ENCODE results near the gene CNTN5. TPM values are rescaled to one million over a fixed set of nuclear protein-coding genes. Genes with fewer than 3 reads are reported as not detected.

The CNTN5 gene
- total and polyA plus RNA-seq, 10 of the 15 experiments (the other 5 are each of a cell fraction or from before 2014, with no cell fraction given), result 0.01 TPM; not detected in 9

DNA sequence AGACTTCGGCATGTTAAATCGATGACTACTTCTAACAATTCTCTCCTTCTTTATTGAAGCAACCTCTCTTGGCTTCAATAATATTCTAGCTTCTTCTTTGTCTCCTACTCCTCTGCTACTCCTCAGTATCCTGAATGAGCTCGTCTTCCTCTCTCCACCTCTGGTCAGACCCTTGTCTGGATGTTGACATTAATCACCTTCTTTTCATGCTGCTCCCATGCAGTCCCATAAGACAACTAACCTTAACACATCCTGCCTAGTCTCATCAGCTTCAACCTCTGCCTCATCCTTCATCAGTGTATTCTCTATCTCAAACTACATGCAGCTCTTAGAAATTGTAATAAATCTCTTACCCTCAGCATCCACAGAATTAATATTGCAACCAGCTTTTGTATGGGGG is 695.6 kb downstream of the CNTN5 start:
- Histone ChIP-seq H3K36me3 (ENCODE audit: control insufficient read depth in 2 of 2, insufficient read depth in 2 of 2, low read length in 1 of 2) (no peaks in the 10 kb centered on the region), H3K4me3 (no peak overlapping the region), H3K79me2 (ENCODE audit: control insufficient read depth, insufficient read depth, low read length) (no peaks in the 10 kb centered on the region), H2AFZ (ENCODE audit: control insufficient read depth, low read depth, low read length) (no peak overlapping the region), H4K20me1 (ENCODE audit: control insufficient read depth, insufficient read depth) (no peaks in the 10 kb centered on the region), H3K9ac (ENCODE audit: control insufficient read depth, insufficient read depth, low read length) (no peak overlapping the region), H3K27me3 (replicated peaks in 1 of 2; ENCODE audit: control insufficient read depth in 2 of 2, insufficient read depth in 2 of 2, low read length in 1 of 2) (no peaks in the 10 kb centered on the region), H3K9me3 (replicated peaks; ENCODE audit: control insufficient read depth, insufficient read depth, low read length) (no peaks in the 10 kb centered on the region), H3K4me1 (ENCODE audit: control insufficient read depth, insufficient read depth, low read length) (no peaks in the 10 kb centered on the region), H3K27ac (ENCODE audit: control insufficient read depth, insufficient read depth) (no peak overlapping the region), H3K4me2 (ENCODE audit: control insufficient read depth, insufficient read depth) (no peak overlapping the region)
- POLR2A ChIA-PET, result no interaction called here
- BruUV-seq (replicated peaks), result no TSS peak
- CTCF ChIA-PET, result interaction anchor here (0.7 kb wide), 1 partner anchor 63 kb away, joined by 3 read pairs; no protein-coding TSS in a partner anchor
- in situ Hi-C loops (cut with MboI) (no loop called here), intact Hi-C loops (cut with micrococcal nuclease; ENCODE audit: unreplicated experiment) (no loop called here)
- SMC1A ChIA-PET (ENCODE audit: uncharacterized antibody, unreplicated experiment), result no interaction called here
- DNase-seq (ENCODE audit: low read depth, low spot score) (no peak), ATAC-seq (no peak), FAIRE-seq (no peak)
- WGBS (ENCODE audit: insufficient coverage, insufficient replicate concordance, low lambda C conversion rate, missing lambda C conversion rate), result 4% methylated on average over 3 of the region's 3 CpGs
- TF ChIP-seq, protein P1, sequence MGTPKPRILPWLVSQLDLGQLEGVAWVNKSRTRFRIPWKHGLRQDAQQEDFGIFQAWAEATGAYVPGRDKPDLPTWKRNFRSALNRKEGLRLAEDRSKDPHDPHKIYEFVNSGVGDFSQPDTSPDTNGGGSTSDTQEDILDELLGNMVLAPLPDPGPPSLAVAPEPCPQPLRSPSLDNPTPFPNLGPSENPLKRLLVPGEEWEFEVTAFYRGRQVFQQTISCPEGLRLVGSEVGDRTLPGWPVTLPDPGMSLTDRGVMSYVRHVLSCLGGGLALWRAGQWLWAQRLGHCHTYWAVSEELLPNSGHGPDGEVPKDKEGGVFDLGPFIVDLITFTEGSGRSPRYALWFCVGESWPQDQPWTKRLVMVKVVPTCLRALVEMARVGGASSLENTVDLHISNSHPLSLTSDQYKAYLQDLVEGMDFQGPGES (IDR thresholded peaks at IDR 0.05), result no peak
- no peak for TF ChIP-seq HCFC1 (IDR thresholded peaks at IDR 0.05; ENCODE audit: low read length)
- RAD21 ChIA-PET (ENCODE audit: unreplicated experiment), result no interaction called here

DNA sequence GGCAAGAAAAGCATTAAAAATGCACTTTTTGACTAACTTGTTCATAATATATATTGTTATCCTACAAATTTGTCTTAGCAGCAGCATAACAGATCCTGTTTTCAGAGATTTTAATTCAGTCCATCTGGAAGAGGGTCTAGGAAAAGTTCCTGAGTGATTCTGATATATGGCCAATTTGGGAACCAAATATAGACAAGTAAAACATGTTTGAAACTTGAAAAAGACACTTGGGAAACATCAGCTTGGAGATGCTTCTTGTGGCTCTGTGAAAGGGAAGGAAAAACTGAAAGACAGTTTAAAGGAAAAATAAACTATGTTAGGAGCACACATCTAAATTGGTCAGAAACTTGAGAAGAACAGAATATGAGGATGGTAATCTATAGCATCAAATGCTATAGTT is 697.5 kb downstream of the CNTN5 start:
- Histone ChIP-seq H3K9ac (ENCODE audit: control insufficient read depth, insufficient read depth, low read length) (no peak overlapping the region), H3K36me3 (ENCODE audit: control insufficient read depth in 2 of 2, insufficient read depth in 2 of 2, low read length in 1 of 2) (no peaks in the 10 kb centered on the region), H3K79me2 (ENCODE audit: control insufficient read depth, insufficient read depth, low read length) (no peaks in the 10 kb centered on the region), H4K20me1 (ENCODE audit: control insufficient read depth, insufficient read depth) (no peaks in the 10 kb centered on the region), H3K4me2 (ENCODE audit: control insufficient read depth, insufficient read depth) (no peak overlapping the region), H3K27ac (ENCODE audit: control insufficient read depth, insufficient read depth) (no peak overlapping the region), H3K4me3 (no peak overlapping the region), H2AFZ (ENCODE audit: control insufficient read depth, low read depth, low read length) (no peak overlapping the region), H3K27me3 (replicated peaks in 1 of 2; ENCODE audit: control insufficient read depth in 2 of 2, insufficient read depth in 2 of 2, low read length in 1 of 2) (no peaks in the 10 kb centered on the region), H3K4me1 (ENCODE audit: control insufficient read depth, insufficient read depth, low read length) (no peaks in the 10 kb centered on the region), H3K9me3 (replicated peaks; ENCODE audit: control insufficient read depth, insufficient read depth, low read length) (no peaks in the 10 kb centered on the region)
- DNase-seq (ENCODE audit: low read depth, low spot score) (no peak), FAIRE-seq (no peak), ATAC-seq (no peak)
- in situ Hi-C loops (cut with MboI), result no loop called here
- ChIA-PET SMC1A (ENCODE audit: uncharacterized antibody, unreplicated experiment) (no interaction called here), POLR2A (no interaction called here), RAD21 (ENCODE audit: unreplicated experiment) (no interaction called here), CTCF (no interaction called here)
- no TSS peak for BruUV-seq (replicated peaks)
- intact Hi-C loops (cut with micrococcal nuclease; ENCODE audit: unreplicated experiment), result no loop called here
- TF ChIP-seq JUND (IDR thresholded peaks at IDR 0.05; ENCODE audit: low read depth, low read length) (no peak), SMARCA5 (IDR thresholded peaks at IDR 0.05) (no peak), IKZF2 (IDR thresholded peaks at IDR 0.05) (no peak), CHD2 (IDR thresholded peaks at IDR 0.05; ENCODE audit: borderline replicate concordance, low read depth, low read length) (no peak), CHD1 (IDR thresholded peaks at IDR 0.05; ENCODE audit: low read depth, low read length) (no peak), SREBF1 (IDR thresholded peaks at IDR 0.05; ENCODE audit: low read length) (no peak), POLR2AphosphoS2 (IDR thresholded peaks at IDR 0.05; ENCODE audit: low read depth, low read length) (no peak)
- TF ChIP-seq, protein P2, sequence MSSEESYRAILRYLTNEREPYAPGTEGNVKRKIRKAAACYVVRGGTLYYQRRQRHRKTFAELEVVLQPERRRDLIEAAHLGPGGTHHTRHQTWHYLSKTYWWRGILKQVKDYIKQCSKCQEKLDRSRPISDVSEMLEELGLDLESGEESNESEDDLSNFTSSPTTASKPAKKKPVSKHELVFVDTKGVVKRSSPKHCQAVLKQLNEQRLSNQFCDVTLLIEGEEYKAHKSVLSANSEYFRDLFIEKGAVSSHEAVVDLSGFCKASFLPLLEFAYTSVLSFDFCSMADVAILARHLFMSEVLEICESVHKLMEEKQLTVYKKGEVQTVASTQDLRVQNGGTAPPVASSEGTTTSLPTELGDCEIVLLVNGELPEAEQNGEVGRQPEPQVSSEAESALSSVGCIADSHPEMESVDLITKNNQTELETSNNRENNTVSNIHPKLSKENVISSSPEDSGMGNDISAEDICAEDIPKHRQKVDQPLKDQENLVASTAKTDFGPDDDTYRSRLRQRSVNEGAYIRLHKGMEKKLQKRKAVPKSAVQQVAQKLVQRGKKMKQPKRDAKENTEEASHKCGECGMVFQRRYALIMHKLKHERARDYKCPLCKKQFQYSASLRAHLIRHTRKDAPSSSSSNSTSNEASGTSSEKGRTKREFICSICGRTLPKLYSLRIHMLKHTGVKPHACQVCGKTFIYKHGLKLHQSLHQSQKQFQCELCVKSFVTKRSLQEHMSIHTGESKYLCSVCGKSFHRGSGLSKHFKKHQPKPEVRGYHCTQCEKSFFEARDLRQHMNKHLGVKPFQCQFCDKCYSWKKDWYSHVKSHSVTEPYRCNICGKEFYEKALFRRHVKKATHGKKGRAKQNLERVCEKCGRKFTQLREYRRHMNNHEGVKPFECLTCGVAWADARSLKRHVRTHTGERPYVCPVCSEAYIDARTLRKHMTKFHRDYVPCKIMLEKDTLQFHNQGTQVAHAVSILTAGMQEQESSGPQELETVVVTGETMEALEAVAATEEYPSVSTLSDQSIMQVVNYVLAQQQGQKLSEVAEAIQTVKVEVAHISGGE (CRISPR knock-in tag; IDR thresholded peaks at IDR 0.05), result no peak
- TF ChIP-seq, protein P3, sequence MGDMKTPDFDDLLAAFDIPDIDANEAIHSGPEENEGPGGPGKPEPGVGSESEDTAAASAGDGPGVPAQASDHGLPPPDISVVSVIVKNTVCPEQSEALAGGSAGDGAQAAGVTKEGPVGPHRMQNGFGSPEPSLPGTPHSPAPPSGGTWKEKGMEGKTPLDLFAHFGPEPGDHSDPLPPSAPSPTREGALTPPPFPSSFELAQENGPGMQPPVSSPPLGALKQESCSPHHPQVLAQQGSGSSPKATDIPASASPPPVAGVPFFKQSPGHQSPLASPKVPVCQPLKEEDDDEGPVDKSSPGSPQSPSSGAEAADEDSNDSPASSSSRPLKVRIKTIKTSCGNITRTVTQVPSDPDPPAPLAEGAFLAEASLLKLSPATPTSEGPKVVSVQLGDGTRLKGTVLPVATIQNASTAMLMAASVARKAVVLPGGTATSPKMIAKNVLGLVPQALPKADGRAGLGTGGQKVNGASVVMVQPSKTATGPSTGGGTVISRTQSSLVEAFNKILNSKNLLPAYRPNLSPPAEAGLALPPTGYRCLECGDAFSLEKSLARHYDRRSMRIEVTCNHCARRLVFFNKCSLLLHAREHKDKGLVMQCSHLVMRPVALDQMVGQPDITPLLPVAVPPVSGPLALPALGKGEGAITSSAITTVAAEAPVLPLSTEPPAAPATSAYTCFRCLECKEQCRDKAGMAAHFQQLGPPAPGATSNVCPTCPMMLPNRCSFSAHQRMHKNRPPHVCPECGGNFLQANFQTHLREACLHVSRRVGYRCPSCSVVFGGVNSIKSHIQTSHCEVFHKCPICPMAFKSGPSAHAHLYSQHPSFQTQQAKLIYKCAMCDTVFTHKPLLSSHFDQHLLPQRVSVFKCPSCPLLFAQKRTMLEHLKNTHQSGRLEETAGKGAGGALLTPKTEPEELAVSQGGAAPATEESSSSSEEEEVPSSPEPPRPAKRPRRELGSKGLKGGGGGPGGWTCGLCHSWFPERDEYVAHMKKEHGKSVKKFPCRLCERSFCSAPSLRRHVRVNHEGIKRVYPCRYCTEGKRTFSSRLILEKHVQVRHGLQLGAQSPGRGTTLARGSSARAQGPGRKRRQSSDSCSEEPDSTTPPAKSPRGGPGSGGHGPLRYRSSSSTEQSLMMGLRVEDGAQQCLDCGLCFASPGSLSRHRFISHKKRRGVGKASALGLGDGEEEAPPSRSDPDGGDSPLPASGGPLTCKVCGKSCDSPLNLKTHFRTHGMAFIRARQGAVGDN (IDR thresholded peaks at IDR 0.05), result no peak
